A204.1 (cell line): ENCODE measurements around the gene CCDC146.
A peak's percentile ranks its signal among the peaks of the same experiment; 100 is the strongest.
"Not testable (repeated sequence)": the region's sequence is repeated elsewhere in the genome, so short reads cannot be mapped to it uniquely, and the experiment has no call there.

Experiments used
- FAIRE-seq: peaks from 2 replicates; lab custom pipeline; 2012; peaks lifted over from hg19 to GRCh38; lab: Jason Lieb, UNC

The CCDC146 gene

GRCh38 chr7:77331938-77332695 is 209.7 kb downstream of the CCDC146 start:
- peak; percentile 98 for FAIRE-seq

GRCh38 chr7:77334039-77334438 is 211.6 kb downstream of the CCDC146 start:
- FAIRE-seq = not testable (repeated sequence)

- FAIRE-seq = peak; percentile 99
Measured at GRCh38 chr7:77335581-77335980, 213.2 kb downstream of the CCDC146 start.

GRCh38 chr7:77337456-77337990 is 215.1 kb downstream of the CCDC146 start:
- no peak for FAIRE-seq

- FAIRE-seq = peak; percentile 84
Measured at GRCh38 chr7:77338260-77338659, 215.8 kb downstream of the CCDC146 start.

- peak; percentile 97 for FAIRE-seq
Measured at GRCh38 chr7:77338883-77339629, 216.6 kb downstream of the CCDC146 start.

GRCh38 chr7:77339726-77340125 is 217.3 kb downstream of the CCDC146 start:
- FAIRE-seq = peak; percentile 88
